GM12878 (cell line): ENCODE measurements around the gene PLXNA2. TPM values are rescaled to one million over a fixed set of nuclear protein-coding genes. Genes with fewer than 3 reads are reported as not detected.

ENCODE experiments used
- ATAC-seq: fragments of 200-7000 bp; cut with Tn5 transposase; 3 replicates; pipeline ENCODE4 v1.9.1; 2020; ENCODE audit warnings: mild to moderate bottlenecking, moderate library complexity
- BruUV-seq: library from RNA; stranded (reverse); fragments of 400-500 nt; replicated peaks from 2 replicates; lab custom pipeline; 2021; lab: Mats Ljungman, UMichigan
- CTCF ChIA-PET: fragments of 300-600 bp; sonication (Branson Sonifier 250); formaldehyde crosslinking; extraction: SDS; loops from one replicate; lab custom pipeline; 2021; ENCODE audit warnings: inconsistent platforms; lab: Yijun Ruan, JAX
- POLR2A ChIA-PET: fragments of 350-600 bp; formaldehyde crosslinking; extraction: SDS; loops from one replicate; lab custom pipeline; 2021; ENCODE audit warnings: inconsistent platforms; lab: Charles Lee
- RAD21 ChIA-PET: fragments of 300-600 bp; sonication (Branson Sonifier 250); formaldehyde crosslinking; loops from one replicate; lab custom pipeline; 2023; ENCODE audit warnings: antibody characterized with exemption; ENCODE audit not compliant: unreplicated experiment; lab: Charles Lee
- SMC1A ChIA-PET: fragments of 300-600 bp; sonication (Branson Sonifier 250); formaldehyde crosslinking; loops from one replicate; lab custom pipeline; 2023; ENCODE audit not compliant: unreplicated experiment, uncharacterized antibody; lab: Charles Lee
- DNase-seq: peaks from one replicate; pipeline ENCODE4 v3.0.0-alpha.2; 2011; ENCODE audit warnings: low read depth, low spot score
- FAIRE-seq: peaks from 3 replicates; lab custom pipeline; 2011; peaks lifted over from hg19 to GRCh38; lab: Jason Lieb, UNC
- H2AFZ ChIP-seq: 2 replicates; pipeline ENCODE4 v1.6.0; 2011; ENCODE audit warnings: low read depth, low read length, control low read depth; ENCODE audit not compliant: control insufficient read depth
- H3K27ac ChIP-seq: 2 replicates; pipeline ENCODE4 v1.5.1; 2011; ENCODE audit warnings: control low read depth; ENCODE audit not compliant: control insufficient read depth, insufficient read depth
- H3K27me3 ChIP-seq, 2 experiments: replicated peaks in 1 of 2; 2 replicates each; pipeline versions ENCODE4 v1.6.0 to v1.6.1; 2011; ENCODE audit warnings: low read length in 1 of 2; ENCODE audit not compliant: control insufficient read depth in 2 of 2, insufficient read depth in 2 of 2
- H3K36me3 ChIP-seq, 2 experiments: 2 replicates each; pipeline ENCODE4 v1.5.1; 2011; ENCODE audit warnings: low read length in 1 of 2; ENCODE audit not compliant: control insufficient read depth in 2 of 2, insufficient read depth in 2 of 2
- H3K4me1 ChIP-seq: 2 replicates; pipeline ENCODE4 v1.6.1; 2011; ENCODE audit warnings: mild to moderate bottlenecking, low read length, moderate library complexity, mixed read lengths; ENCODE audit not compliant: control insufficient read depth, insufficient read depth
- H3K4me2 ChIP-seq: 2 replicates; pipeline ENCODE4 v1.6.0; 2011; ENCODE audit warnings: control low read depth; ENCODE audit not compliant: control insufficient read depth, insufficient read depth
- H3K4me3 ChIP-seq: fragments of 200-600 bp; sonication (generic); 2 replicates; pipeline ENCODE4 v1.5.1; 2016
- H3K79me2 ChIP-seq: 2 replicates; pipeline ENCODE4 v1.6.0; 2011; ENCODE audit warnings: low read length; ENCODE audit not compliant: control insufficient read depth, insufficient read depth
- H3K9ac ChIP-seq: 2 replicates; pipeline ENCODE4 v1.8.0; 2011; ENCODE audit warnings: low read length, control low read depth, mixed read lengths; ENCODE audit not compliant: control insufficient read depth, insufficient read depth
- H3K9me3 ChIP-seq: replicated peaks from 3 replicates; pipeline ENCODE4 v1.5.1; 2011; ENCODE audit warnings: mild to moderate bottlenecking, low read length; ENCODE audit not compliant: control insufficient read depth, insufficient read depth
- H4K20me1 ChIP-seq: 2 replicates; pipeline ENCODE4 v1.6.0; 2011; ENCODE audit not compliant: control insufficient read depth, insufficient read depth
- ATF2 ChIP-seq: IDR thresholded peaks from 2 replicates; pipeline ENCODE4 v1.6.1; 2012; ENCODE audit warnings: low read length, inconsistent platforms
- E4F1 ChIP-seq: fragments of 450-650 bp; IDR thresholded peaks from 2 replicates; pipeline ENCODE4 v1.6.1; 2018; ENCODE audit warnings: borderline replicate concordance, mild to moderate bottlenecking; ENCODE audit not compliant: partially characterized antibody
- EZH2 ChIP-seq: IDR thresholded peaks from 2 replicates; pipeline ENCODE4 v1.6.1; 2012; ENCODE audit warnings: low read depth, mild to moderate bottlenecking, control low read depth, inconsistent platforms, low read length, borderline replicate concordance; ENCODE audit not compliant: control insufficient read depth
- HCFC1 ChIP-seq: fragments of 150-350 bp; IDR thresholded peaks from 2 replicates; pipeline ENCODE4 v1.6.1; 2014; ENCODE audit warnings: low read length
- HSF1 ChIP-seq: fragments of 150-350 bp; IDR thresholded peaks from 2 replicates; pipeline ENCODE4 v1.6.1; 2014; ENCODE audit warnings: mild to moderate bottlenecking, low read depth, low read length
- IKZF1 ChIP-seq: fragments of 450-650 bp; conservative IDR thresholded peaks from 2 replicates; pipeline ENCODE4 v1.6.1; 2017; ENCODE audit warnings: antibody characterized with exemption, mild to moderate bottlenecking
- MYC ChIP-seq: IDR thresholded peaks from 2 replicates; pipeline ENCODE4 v1.6.1; 2011; ENCODE audit warnings: mild to moderate bottlenecking, low read length, moderate library complexity, inconsistent platforms; ENCODE audit not compliant: insufficient read depth, insufficient replicate concordance, insufficient read length, severe bottlenecking
- SIN3A ChIP-seq: IDR thresholded peaks from 2 replicates; pipeline ENCODE4 v1.6.1; 2012; ENCODE audit warnings: low read depth, low read length, improper control_type of control experiment
- SMAD5 ChIP-seq: IDR thresholded peaks from 2 replicates; pipeline ENCODE4 v1.6.1; 2016; ENCODE audit warnings: antibody characterized with exemption, low read depth
- STAT3 ChIP-seq: IDR thresholded peaks from 2 replicates; pipeline ENCODE4 v1.6.1; 2011; ENCODE audit warnings: low read depth, low read length, improper control_type of control experiment
- WRNIP1 ChIP-seq: IDR thresholded peaks from 2 replicates; pipeline ENCODE4 v1.6.1; 2011; ENCODE audit warnings: low read depth, low read length, improper control_type of control experiment, borderline replicate concordance
- WGBS: methylation state at CpG from one replicate; pipeline ENCODE4 v1.1.6; 2016; ENCODE audit warnings: low lambda C conversion rate; ENCODE audit not compliant: insufficient replicate concordance, insufficient coverage; ENCODE audit errors: missing lambda C conversion rate; 5-methylcytosine and 5-hydroxymethylcytosine counted together
- in situ Hi-C: fragments of 300-500 bp; cut with MboI; formaldehyde crosslinking; loops from 9 replicates; pipeline ENCODE4 v1.14.3; 2018; ENCODE audit warnings: mixed read lengths
- intact Hi-C: fragments of 100-400 bp; cut with micrococcal nuclease; formaldehyde crosslinking; loops from one replicate; pipeline ENCODE4 v1.14.2; 2022; ENCODE audit not compliant: unreplicated experiment
- polyA plus RNA-seq, 11 experiments: library from polyadenylated mRNA; depleted of rRNA in 4 of 11; unstranded in 6 of 11; stranded (reverse) in 5 of 11; fragments of >200 nt; fragmentation: Nextera tagmentation in 4 of 11; fragmentation: Illumina TruSeq in 1 of 11; extraction: Ambion mirVana in 4 of 11; extraction: Trizol in 1 of 11; gene quantifications; 1 replicate in 1 of 11; 2 replicates in 10 of 11; pipeline versions ENCODE4 v1.2.1 to v1.2.3, GENCODE V29; 2011 to 2016; ENCODE audit warnings: inconsistent platforms in 2 of 11, missing spikeins in 2 of 11, low read depth in 1 of 11
- total RNA-seq, 4 experiments: library from RNA; depleted of rRNA in 3 of 4; stranded (reverse); fragments of >200 nt in 3 of 4; fragmentation: Illumina TruSeq in 1 of 4; extraction: Trizol in 1 of 4; gene quantifications; 2 replicates each; pipeline versions ENCODE4 v1.2.1 to v1.2.3, GENCODE V29; 2013 to 2021

Gene PLXNA2
- total and polyA plus RNA-seq, 10 of the 15 experiments (the other 5 are each of a cell fraction or from before 2014, with no cell fraction given): under 0.01 to 0.08 (median 0.07) TPM; not detected in 4

- TF ChIP-seq WRNIP1 (no peak), E4F1 (no peak), SIN3A (no peak), HSF1 (no peak), SMAD5 (no peak)
These were observed 219.8 kb downstream of the PLXNA2 start (continued) for GRCh38 chr1:208024406-208024805.

GRCh38 chr1:208019257-208019656 lies 224.9 kb downstream of the PLXNA2 start:
- CTCF ChIA-PET: interaction anchor here (1.3 to 8.3 kb wide), 3 partner anchors 23 to 226 kb away, joined by 3 to 94 read pairs (median 7); partner anchors contain the start of gene PLXNA2
- no peak for DNase-seq
- RAD21 ChIA-PET: interaction anchor here (5.1 kb wide), 1 partner anchor 225 kb away, joined by 59 read pairs; the partner anchor contains the start of gene PLXNA2
- no peak for FAIRE-seq
- Histone ChIP-seq H3K4me3 (no peak overlapping the region), H3K27me3 (peaks cover 3 to 11% of the 10 kb centered on the region in 2 experiments; a peak in 3 of 4 replicates), H3K79me2 (no peaks in the 10 kb centered on the region), H3K36me3 (no peaks in the 10 kb centered on the region), H3K4me1 (no peaks in the 10 kb centered on the region), H2AFZ (no peak overlapping the region), H4K20me1 (no peaks in the 10 kb centered on the region), H3K27ac (no peak overlapping the region), H3K4me2 (no peak overlapping the region), H3K9ac (no peak overlapping the region), H3K9me3 (no peaks in the 10 kb centered on the region)
- WGBS: 25% methylated on average over 2 of the region's 2 CpGs
- no peak for ATAC-seq
- in situ Hi-C loops (no loop called here), intact Hi-C loops (no loop called here)
- POLR2A ChIA-PET: no interaction called here
- TF ChIP-seq STAT3 (no peak), IKZF1 (no peak), MYC (no peak), EZH2 (no peak), HCFC1 (no peak), ATF2 (no peak)
- no TSS peak for BruUV-seq
- SMC1A ChIA-PET: interaction anchor here (0.6 kb wide), 1 partner anchor 1211 kb away, joined by 3 read pairs; no protein-coding TSS in a partner anchor
